IMR-90 (cell line): ENCODE data around the gene PRSS58. TPM values are rescaled to one million over a fixed set of nuclear protein-coding genes. Genes with fewer than 3 reads are reported as not detected.

Experiments used
- ATAC-seq: fragments of 200-7000 bp; cut with Tn5 transposase; 2 replicates; pipeline ENCODE4 v1.9.1; 2020; ENCODE audit warnings: low read depth, mild to moderate bottlenecking, moderate library complexity
- BruUV-seq: library from RNA; stranded (reverse); fragments of 400-500 nt; replicated peaks from 2 replicates; lab custom pipeline; 2021; lab: Mats Ljungman, UMichigan
- CTCF ChIA-PET: fragments of 300-600 bp; formaldehyde crosslinking; extraction: SDS; loops from one replicate; lab custom pipeline; 2021; ENCODE audit warnings: antibody characterized with exemption; lab: Yijun Ruan, JAX
- POLR2A ChIA-PET: fragments of 300-600 bp; sonication (Branson Sonifier 250); formaldehyde crosslinking; loops from one replicate; lab custom pipeline; 2022; ENCODE audit warnings: antibody characterized with exemption; ENCODE audit not compliant: unreplicated experiment; lab: Charles Lee
- DNase-seq: peaks from one replicate; pipeline ENCODE4 v3.0.0; 2013
- H2AFZ ChIP-seq: replicated peaks from 2 replicates; pipeline ENCODE3; 2013; ENCODE audit warnings: low read length, mild to moderate bottlenecking; ENCODE audit not compliant: poor library complexity
- H2AK5ac ChIP-seq: 2 replicates; pipeline ENCODE4 v1.6.1; 2013; ENCODE audit warnings: low read depth, low read length, inconsistent platforms
- H2AK9ac ChIP-seq: replicated peaks from 2 replicates; pipeline ENCODE3; 2013; ENCODE audit warnings: mild to moderate bottlenecking, low read depth, low read length, moderate library complexity; ENCODE audit not compliant: poor library complexity
- H2BK120ac ChIP-seq: 2 replicates; pipeline ENCODE4 v1.6.1; 2013; ENCODE audit warnings: low read depth, low read length, inconsistent platforms
- H2BK15ac ChIP-seq: 3 replicates; pipeline ENCODE4 v1.6.1; 2013; ENCODE audit warnings: low read depth, low read length, inconsistent platforms
- H2BK20ac ChIP-seq: 2 replicates; pipeline ENCODE4 v1.6.1; 2013; ENCODE audit warnings: low read depth, mild to moderate bottlenecking, inconsistent platforms, low read length, moderate library complexity
- H2BK5ac ChIP-seq: 2 replicates; pipeline ENCODE4 v1.6.1; 2013; ENCODE audit warnings: mild to moderate bottlenecking, low read depth, low read length, inconsistent platforms; ENCODE audit not compliant: poor library complexity, severe bottlenecking
- H3K14ac ChIP-seq: replicated peaks from 2 replicates; pipeline ENCODE4 v1.6.1; 2013; ENCODE audit warnings: low read depth, low read length, inconsistent platforms
- H3K18ac ChIP-seq: 2 replicates; pipeline ENCODE4 v1.6.1; 2013; ENCODE audit warnings: low read depth, low read length, control low read depth
- H3K23ac ChIP-seq: 2 replicates; pipeline ENCODE4 v1.6.1; 2013; ENCODE audit warnings: low read depth, low read length, inconsistent platforms
- H3K27ac ChIP-seq: 2 replicates; pipeline ENCODE4 v1.5.1; 2013; ENCODE audit warnings: mild to moderate bottlenecking, control low read depth, low read length; ENCODE audit not compliant: insufficient read depth
- H3K27me3 ChIP-seq: 2 replicates; pipeline ENCODE4 v1.6.1; 2013; ENCODE audit warnings: low read length; ENCODE audit not compliant: control insufficient read depth, insufficient read depth
- H3K36me3 ChIP-seq: 2 replicates; pipeline ENCODE4 v1.6.1; 2013; ENCODE audit warnings: low read length, mixed read lengths; ENCODE audit not compliant: control insufficient read depth, insufficient read depth
- H3K4ac ChIP-seq: 2 replicates; pipeline ENCODE4 v1.6.1; 2013; ENCODE audit warnings: low read depth, low read length, inconsistent platforms
- H3K4me1 ChIP-seq: 2 replicates; pipeline ENCODE4 v1.6.1; 2013; ENCODE audit warnings: low read length, mixed read lengths; ENCODE audit not compliant: control insufficient read depth, insufficient read depth
- H3K4me2 ChIP-seq: 2 replicates; pipeline ENCODE4 v1.6.1; 2013; ENCODE audit warnings: low read depth, mild to moderate bottlenecking, control low read depth, low read length, moderate library complexity
- H3K4me3 ChIP-seq: 2 replicates; pipeline ENCODE4 v1.5.1; 2013; ENCODE audit warnings: low read depth, mild to moderate bottlenecking, control low read depth, low read length, moderate library complexity; ENCODE audit not compliant: insufficient read depth
- H3K56ac ChIP-seq: 2 replicates; pipeline ENCODE4 v1.6.1; 2013; ENCODE audit warnings: low read length, inconsistent platforms; ENCODE audit not compliant: insufficient read depth; ENCODE audit errors: extremely low read depth
- H3K79me1 ChIP-seq, 2 experiments: 2 replicates each; pipeline ENCODE4 v1.6.1; 2013; ENCODE audit warnings: low read length in 2 of 2, inconsistent platforms in 1 of 2, low read depth in 1 of 2
- H3K9ac ChIP-seq: 2 replicates; pipeline ENCODE4 v1.6.1; 2013; ENCODE audit warnings: low read depth, low read length, control low read depth
- H3K9me1 ChIP-seq: 2 replicates; pipeline ENCODE4 v1.6.1; 2013; ENCODE audit warnings: low read length, inconsistent platforms; ENCODE audit not compliant: insufficient read depth
- H3K9me3 ChIP-seq: 2 replicates; pipeline ENCODE4 v1.6.1; 2013; ENCODE audit warnings: low read length; ENCODE audit not compliant: control insufficient read depth, insufficient read depth
- H4K20me1 ChIP-seq: 2 replicates; pipeline ENCODE4 v1.6.1; 2013; ENCODE audit warnings: low read length, inconsistent platforms; ENCODE audit not compliant: insufficient read depth
- H4K5ac ChIP-seq: 2 replicates; pipeline ENCODE4 v1.6.1; 2013; ENCODE audit warnings: mild to moderate bottlenecking, low read depth, low read length, control low read depth
- H4K8ac ChIP-seq, 2 experiments: 2 replicates each; pipeline ENCODE4 v1.6.1; 2013; ENCODE audit warnings: low read depth in 2 of 2, low read length in 2 of 2, control low read depth in 1 of 2, inconsistent platforms in 1 of 2
- H4K91ac ChIP-seq: 2 replicates; pipeline ENCODE4 v1.6.1; 2013; ENCODE audit warnings: low read depth, low read length, inconsistent platforms; ENCODE audit not compliant: insufficient read depth
- BHLHE40 ChIP-seq: fragments of 150-350 bp; IDR thresholded peaks from 2 replicates; pipeline ENCODE4 v1.6.1; 2016; ENCODE audit warnings: mild to moderate bottlenecking, low read depth, low read length
- CEBPB ChIP-seq: IDR thresholded peaks from 2 replicates; pipeline ENCODE4 v1.6.1; 2012; ENCODE audit warnings: low read depth, low read length, improper control_type of control experiment
- CHD1 ChIP-seq: IDR thresholded peaks from 2 replicates; pipeline ENCODE4 v1.6.1; 2012; ENCODE audit warnings: low read depth, low read length, improper control_type of control experiment
- FOS ChIP-seq: fragments of 150-350 bp; IDR thresholded peaks from 2 replicates; pipeline ENCODE4 v1.6.1; 2016; ENCODE audit warnings: low read depth, low read length
- MAFK ChIP-seq: IDR thresholded peaks from 2 replicates; pipeline ENCODE4 v1.6.1; 2012; ENCODE audit warnings: low read depth, low read length, improper control_type of control experiment
- MXI1 ChIP-seq: IDR thresholded peaks from 2 replicates; pipeline ENCODE4 v1.6.1; 2012; ENCODE audit warnings: low read depth, mild to moderate bottlenecking, low read length, moderate library complexity, borderline replicate concordance
- NFE2L2 ChIP-seq: fragments of 150-350 bp; IDR thresholded peaks from 2 replicates; pipeline ENCODE4 v1.6.1; 2016; ENCODE audit warnings: low read depth, mild to moderate bottlenecking, low read length
- POLR2A ChIP-seq: IDR thresholded peaks from 2 replicates; pipeline ENCODE4 v1.6.1; 2012; ENCODE audit warnings: mild to moderate bottlenecking, low read depth, low read length
- RCOR1 ChIP-seq: IDR thresholded peaks from 2 replicates; pipeline ENCODE4 v1.6.1; 2012; ENCODE audit warnings: mild to moderate bottlenecking, low read length, improper control_type of control experiment; ENCODE audit not compliant: insufficient replicate concordance
- RFX5 ChIP-seq: IDR thresholded peaks from 2 replicates; pipeline ENCODE4 v1.8.0; 2012; ENCODE audit warnings: low read depth, mild to moderate bottlenecking, low read length, moderate library complexity
- SMC3 ChIP-seq: fragments of 150-350 bp; IDR thresholded peaks from 2 replicates; pipeline ENCODE4 v1.6.1; 2016; ENCODE audit warnings: low read depth, mild to moderate bottlenecking, antibody characterized with exemption, low read length, moderate library complexity
- WGBS, 2 experiments: methylation state at CpG; one replicate each; pipeline versions ENCODE4 v1.1.5 to v1.1.7; 2013; ENCODE audit warnings: missing lambda C conversion rate in 2 of 2; ENCODE audit not compliant: insufficient read length in 1 of 2; ENCODE audit errors: extremely low coverage in 2 of 2; 5-methylcytosine and 5-hydroxymethylcytosine counted together
- dilution Hi-C: fragments of 300-500 bp; cut with HindIII; formaldehyde crosslinking; loops from one replicate; pipeline ENCODE4 v1.14.3; 2018; ENCODE audit warnings: low sequenced_read_pairs; ENCODE audit not compliant: unreplicated experiment
- in situ Hi-C: fragments of 300-500 bp; cut with MboI; formaldehyde crosslinking; loops from 3 replicates; pipeline ENCODE4 v1.14.3; 2019; ENCODE audit warnings: low sequenced_read_pairs, inconsistent platforms, mixed read lengths
- intact Hi-C: fragments of 100-400 bp; cut with micrococcal nuclease; formaldehyde crosslinking; loops from 2 replicates; pipeline ENCODE4 v1.10.0; 2022
- polyA plus RNA-seq, 3 experiments: library from polyadenylated mRNA; depleted of rRNA; stranded (reverse); fragments of >200 nt; gene quantifications; 2 replicates each; pipeline ENCODE4 v1.2.3, GENCODE V29; 2012; ENCODE audit warnings: low replicate concordance in 1 of 3
- total RNA-seq: library from RNA; depleted of rRNA; stranded (reverse); fragments of >200 nt; gene quantifications from 2 replicates; pipeline ENCODE4 v1.2.3, GENCODE V29; 2012
- TF ChIP-seq, protein P1 (sequence below): fragments of 150-350 bp; IDR thresholded peaks from 2 replicates; pipeline ENCODE4 v1.6.1; 2017; ENCODE audit warnings: mild to moderate bottlenecking, antibody characterized with exemption, low read length, low read depth
- TF ChIP-seq, protein P2 (sequence below): conservative IDR thresholded peaks from 2 replicates; pipeline ENCODE4 v1.5.1; 2012; ENCODE audit warnings: mild to moderate bottlenecking, low read depth, low read length, improper control_type of control experiment
- TF ChIP-seq, protein P3 (sequence below): fragments of 150-350 bp; IDR thresholded peaks from 2 replicates; pipeline ENCODE4 v1.6.1; 2016; ENCODE audit warnings: low read depth, mild to moderate bottlenecking, low read length, moderate library complexity, borderline replicate concordance

Gene PRSS58
- total and polyA plus RNA-seq, 2 of the 4 experiments (the other 2 are of a cell fraction) = not detected

GRCh38 chr7:142248166-142249160 is 9.4 kb downstream of the PRSS58 start:
- TF ChIP-seq MXI1 (no peak), MAFK (no peak), RFX5 (no peak), SMC3 (no peak), NFE2L2 (no peak), POLR2A (no peak), RCOR1 (no peak), FOS (no peak), BHLHE40 (no peak), CHD1 (no peak), CEBPB (no peak)
- TF ChIP-seq, protein P1, sequence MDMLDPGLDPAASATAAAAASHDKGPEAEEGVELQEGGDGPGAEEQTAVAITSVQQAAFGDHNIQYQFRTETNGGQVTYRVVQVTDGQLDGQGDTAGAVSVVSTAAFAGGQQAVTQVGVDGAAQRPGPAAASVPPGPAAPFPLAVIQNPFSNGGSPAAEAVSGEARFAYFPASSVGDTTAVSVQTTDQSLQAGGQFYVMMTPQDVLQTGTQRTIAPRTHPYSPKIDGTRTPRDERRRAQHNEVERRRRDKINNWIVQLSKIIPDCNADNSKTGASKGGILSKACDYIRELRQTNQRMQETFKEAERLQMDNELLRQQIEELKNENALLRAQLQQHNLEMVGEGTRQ = no peak
- TF ChIP-seq, protein P2, sequence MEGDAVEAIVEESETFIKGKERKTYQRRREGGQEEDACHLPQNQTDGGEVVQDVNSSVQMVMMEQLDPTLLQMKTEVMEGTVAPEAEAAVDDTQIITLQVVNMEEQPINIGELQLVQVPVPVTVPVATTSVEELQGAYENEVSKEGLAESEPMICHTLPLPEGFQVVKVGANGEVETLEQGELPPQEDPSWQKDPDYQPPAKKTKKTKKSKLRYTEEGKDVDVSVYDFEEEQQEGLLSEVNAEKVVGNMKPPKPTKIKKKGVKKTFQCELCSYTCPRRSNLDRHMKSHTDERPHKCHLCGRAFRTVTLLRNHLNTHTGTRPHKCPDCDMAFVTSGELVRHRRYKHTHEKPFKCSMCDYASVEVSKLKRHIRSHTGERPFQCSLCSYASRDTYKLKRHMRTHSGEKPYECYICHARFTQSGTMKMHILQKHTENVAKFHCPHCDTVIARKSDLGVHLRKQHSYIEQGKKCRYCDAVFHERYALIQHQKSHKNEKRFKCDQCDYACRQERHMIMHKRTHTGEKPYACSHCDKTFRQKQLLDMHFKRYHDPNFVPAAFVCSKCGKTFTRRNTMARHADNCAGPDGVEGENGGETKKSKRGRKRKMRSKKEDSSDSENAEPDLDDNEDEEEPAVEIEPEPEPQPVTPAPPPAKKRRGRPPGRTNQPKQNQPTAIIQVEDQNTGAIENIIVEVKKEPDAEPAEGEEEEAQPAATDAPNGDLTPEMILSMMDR = no peak
- TF ChIP-seq, protein P3, sequence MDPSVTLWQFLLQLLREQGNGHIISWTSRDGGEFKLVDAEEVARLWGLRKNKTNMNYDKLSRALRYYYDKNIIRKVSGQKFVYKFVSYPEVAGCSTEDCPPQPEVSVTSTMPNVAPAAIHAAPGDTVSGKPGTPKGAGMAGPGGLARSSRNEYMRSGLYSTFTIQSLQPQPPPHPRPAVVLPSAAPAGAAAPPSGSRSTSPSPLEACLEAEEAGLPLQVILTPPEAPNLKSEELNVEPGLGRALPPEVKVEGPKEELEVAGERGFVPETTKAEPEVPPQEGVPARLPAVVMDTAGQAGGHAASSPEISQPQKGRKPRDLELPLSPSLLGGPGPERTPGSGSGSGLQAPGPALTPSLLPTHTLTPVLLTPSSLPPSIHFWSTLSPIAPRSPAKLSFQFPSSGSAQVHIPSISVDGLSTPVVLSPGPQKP = no peak
- no peak overlapping the region for H3K27ac ChIP-seq
- no peak overlapping the region for H2AK5ac ChIP-seq
- no peak overlapping the region for H2BK20ac ChIP-seq
- no peaks in the 10 kb centered on the region for H4K20me1 ChIP-seq
- H3K14ac ChIP-seq = no peak overlapping the region
- no peaks in the 10 kb centered on the region for H3K4me1 ChIP-seq
- no peak overlapping the region for H3K9ac ChIP-seq
- no peak overlapping the region for H4K8ac ChIP-seq
- ATAC-seq (no peak), DNase-seq (no peak)
- no peak overlapping the region for H3K4me2 ChIP-seq
- intact Hi-C loops (no loop called here), dilution Hi-C loops (no loop called here), in situ Hi-C loops (no loop called here)
- WGBS, 2 experiments = 20% methylated on average over 1 of the region's 7 CpGs; no CpG with 5 or more reads in 1 of the 2 experiments
- ChIA-PET POLR2A (no interaction called here), CTCF (interaction anchor here (0.6 kb wide), 1 partner anchor 13 kb away, joined by 3 read pairs; no protein-coding TSS in a partner anchor)
- H2AFZ ChIP-seq = no peak overlapping the region
- no peak overlapping the region for H4K91ac ChIP-seq
- no peak overlapping the region for H2BK5ac ChIP-seq
- no peak overlapping the region for H3K4ac ChIP-seq
- no peaks in the 10 kb centered on the region for H3K9me1 ChIP-seq
- no peak overlapping the region for H2BK120ac ChIP-seq
- no peaks in the 10 kb centered on the region for H3K27me3 ChIP-seq
- no peak overlapping the region for H3K23ac ChIP-seq
- no peak overlapping the region for H3K56ac ChIP-seq
- no peak overlapping the region for H2BK15ac ChIP-seq
- H3K18ac ChIP-seq = no peak overlapping the region
- BruUV-seq = no TSS peak
- H3K9me3 ChIP-seq = peaks cover 33% of the 10 kb centered on the region
- no peak overlapping the region for H3K4me3 ChIP-seq
- no peak overlapping the region for H2AK9ac ChIP-seq
- no peaks in the 10 kb centered on the region for H3K36me3 ChIP-seq
- no peak overlapping the region for H4K5ac ChIP-seq
- no peaks in the 10 kb centered on the region for H3K79me1 ChIP-seq
